SK-N-SH treated with all-trans-retinoic acid at 6 μM for 48 hours (cell line): ENCODE data around the gene CUL5.

ENCODE experiments used
- OSR1 ChIP-seq: fragments of 250-450 bp; sonication (Bioruptor Pico); IDR thresholded peaks from 2 replicates; pipeline ENCODE4 v1.8.0; 2022; ENCODE audit warnings: moderate library complexity, mild to moderate bottlenecking, inconsistent platforms
- TOX ChIP-seq: fragments of 250-450 bp; sonication (Bioruptor Pico); IDR thresholded peaks from 2 replicates; pipeline ENCODE4 v1.8.0; 2021; ENCODE audit warnings: mild to moderate bottlenecking, moderate library complexity, borderline replicate concordance

- TF ChIP-seq TOX (CRISPR knock-in tag) (no peak), OSR1 (CRISPR knock-in tag) (no peak)
These were observed 88.5 kb downstream of the CUL5 start for GRCh38 chr11:108097179-108097578.
